K562 (cell line): ENCODE data around the gene CRYBA4.

Experiments
- CEBPB ChIP-seq: fragments of 450-650 bp; IDR thresholded peaks from 2 replicates; pipeline ENCODE4 v1.6.1; 2016; ENCODE audit warnings: missing genetic modification characterization, missing compliant biosample characterization
- CTCF ChIP-seq, 3 experiments: IDR thresholded peaks in 2 of 3; conservative IDR thresholded peaks in 1 of 3; 2 replicates each; pipeline ENCODE4 v1.5.1; 2011 to 2012; ENCODE audit warnings: low read length in 3 of 3, mild to moderate bottlenecking in 3 of 3, control low read depth in 2 of 3, improper control_type of control experiment in 1 of 3, inconsistent platforms in 1 of 3, low read depth in 1 of 3, mixed read lengths in 1 of 3, moderate library complexity in 1 of 3; ENCODE audit not compliant: insufficient read depth in 2 of 3
- POLR2A ChIP-seq: fragments of 450-650 bp; conservative IDR thresholded peaks from 2 replicates; pipeline ENCODE4 v1.6.1; 2016
- RBM17 ChIP-seq: fragments of 200-400 bp; formaldehyde crosslinking; IDR thresholded peaks from 2 replicates; pipeline ENCODE4 v1.6.1; 2017; ENCODE audit warnings: low read depth, mild to moderate bottlenecking, low read length, borderline replicate concordance
- RBM22 ChIP-seq: fragments of 200-400 bp; formaldehyde crosslinking; IDR thresholded peaks from 2 replicates; pipeline ENCODE4 v1.6.1; 2018; ENCODE audit warnings: low read length, low read depth; ENCODE audit not compliant: poor library complexity, severe bottlenecking
- TAF1 ChIP-seq: IDR thresholded peaks from 2 replicates; pipeline ENCODE4 v1.6.1; 2011; ENCODE audit warnings: mild to moderate bottlenecking, low read length, moderate library complexity; ENCODE audit not compliant: insufficient read depth, control insufficient read depth, severe bottlenecking; ENCODE audit errors: extremely low read depth
- ZBTB11 ChIP-seq, 3 experiments: fragments of 200-800 bp in 1 of 3; fragments of 250-450 bp in 1 of 3; fragments of 450-650 bp in 1 of 3; sonication (Bioruptor Pico) in 1 of 3; sonication (Bioruptor generic) in 1 of 3; formaldehyde crosslinking in 1 of 3; IDR thresholded peaks; 2 replicates each; pipeline versions ENCODE4 v1.6.1 to v1.8.0; 2016 to 2022; ENCODE audit warnings: mild to moderate bottlenecking in 2 of 3, missing genetic modification characterization in 2 of 3, missing compliant biosample characterization in 1 of 3, moderate library complexity in 1 of 3
- ZBTB33 ChIP-seq: sonication (generic); formaldehyde crosslinking; IDR thresholded peaks from 2 replicates; pipeline ENCODE4 v1.8.1; 2023; ENCODE audit warnings: mild to moderate bottlenecking, missing genetic modification reagents
- ZNF23 ChIP-seq: fragments of 250-450 bp; sonication (Bioruptor Pico); IDR thresholded peaks from 2 replicates; pipeline ENCODE4 v1.4.0; 2020; ENCODE audit warnings: mild to moderate bottlenecking
- ZNF347 ChIP-seq: fragments of 450-650 bp; formaldehyde crosslinking; IDR thresholded peaks from 2 replicates; pipeline ENCODE4 v1.4.0; 2020; ENCODE audit warnings: low read depth, mild to moderate bottlenecking, moderate library complexity

GRCh38 chr22:26581026-26581425, 40.7 kb upstream of the CRYBA4 start:
- TF ChIP-seq CEBPB (no peak), ZBTB11 (CRISPR knock-in tag; IDR thresholded peaks at IDR 0.05) (no peak), ZBTB33 (CRISPR knock-in tag) (no peak), ZNF23 (CRISPR knock-in tag) (no peak), RBM22 (no peak), RBM17 (no peak), CTCF (IDR thresholded peaks at IDR 0.05 in 2 of 3, conservative IDR thresholded peaks at IDR 0.05 in 1 of 3; ENCODE audit: insufficient read depth in 2 of 3, low read depth in 1 of 3, low read length in 3 of 3) (no peak), ZNF347 (CRISPR knock-in tag) (no peak), POLR2A (no peak; the same call in 1 of the 2 replicates), TAF1 (no peak)
